Right lobe of liver (tissue), 6 donors: ENCODE data around the gene CTSH. TPM values are rescaled to one million over a fixed set of nuclear protein-coding genes. Genes with fewer than 3 reads are reported as not detected.

Source experiments
- ATAC-seq, 4 donors: fragments of 200-7000 bp; cut with Tn5 transposase; one replicate each; pipeline ENCODE4 v1.9.1; 2020; ENCODE audit warnings: mild to moderate bottlenecking in 4 of 4, moderate library complexity in 4 of 4
- DNase-seq, 3 donors: peaks; one replicate each; pipeline ENCODE4 v3.0.0-alpha.2; 2020
- H3K27ac ChIP-seq, 3 donors: fragments of 200-600 bp; one replicate each; pipeline ENCODE4 v1.8.0; 2022
- H3K27me3 ChIP-seq, 2 donors: fragments of 200-600 bp; one replicate each; pipeline ENCODE4 v1.8.0; 2022
- H3K36me3 ChIP-seq, 4 donors: fragments of 200-600 bp; sonication (generic) in 1 of 4; one replicate each; pipeline versions ENCODE4 v1.5.1 to v1.8.0; 2017 to 2022; ENCODE audit warnings: control low read depth in 1 of 4
- H3K4me1 ChIP-seq, 4 donors: fragments of 200-600 bp; sonication (generic) in 1 of 4; one replicate each; pipeline versions ENCODE4 v1.5.1 to v1.8.0; 2017 to 2022; ENCODE audit warnings: control low read depth in 1 of 4
- H3K4me3 ChIP-seq, 3 donors: fragments of 200-600 bp; one replicate each; pipeline ENCODE4 v1.8.0; 2022
- H3K9me3 ChIP-seq, 4 donors: fragments of 200-600 bp; sonication (generic) in 1 of 4; one replicate each; pipeline versions ENCODE4 v1.5.1 to v1.8.0; 2017 to 2022; ENCODE audit warnings: control low read depth in 1 of 4
- CTCF ChIP-seq, 4 donors: fragments of 200-600 bp in 3 of 4; fragments of 450-650 bp in 1 of 4; IDR thresholded peaks; one replicate each; pipeline versions ENCODE4 v1.5.1 to v1.8.0; 2016 to 2022; ENCODE audit warnings: antibody characterized with exemption in 4 of 4, mild to moderate bottlenecking in 2 of 4
- POLR2A ChIP-seq: fragments of 450-650 bp; IDR thresholded peaks from one replicate; pipeline ENCODE4 v1.6.1; 2017; ENCODE audit warnings: antibody characterized with exemption, mild to moderate bottlenecking
- WGBS: methylation state at CpG from one replicate; pipeline ENCODE4 v1.1.6; 2018; ENCODE audit warnings: low coverage, low lambda C conversion rate; ENCODE audit not compliant: insufficient coverage; ENCODE audit errors: missing lambda C conversion rate; 5-methylcytosine and 5-hydroxymethylcytosine counted together
- intact Hi-C, 2 donors: fragments of 100-400 bp; cut with DNase I; formaldehyde crosslinking; loops; one replicate each; pipeline versions ENCODE4 v1.11.2 to v1.14.1; 2022
- total RNA-seq, 6 experiments: library from RNA; depleted of rRNA in 2 of 6; stranded (reverse); fragments of >200 nt in 2 of 6; fragmentation: NEBNext Ultra II Directional in 3 of 6; extraction: Animal tissue kit (Norgen Biotek cat#: 25700) in 3 of 6; gene quantifications; one replicate each; pipeline versions ENCODE4 v1.1.0 to v1.2.4, GENCODE V29; 2016 to 2023
- donor health status: DM: no; HTN: yes; CAD: no.
- donor health status: DM: no; HTN: no; CAD: no.
- donor health status: DM: no; HTN: no; CAD: no.
- donor health status: DM: no; HTN: yes; CAD: no.
- donor health status: DM: no; HTN: yes; CAD: no.

CTSH gene
- total RNA-seq, 6 experiments from 2014 or later, result 32.0 to 183 (median 98.1) TPM

- no peaks in the 10 kb centered on the region for H3K9me3 ChIP-seq
- H3K4me3 ChIP-seq, result no peak overlapping the region
- H3K36me3 ChIP-seq, result no peaks in the 10 kb centered on the region
- 0% methylated on average over 2 of the region's 5 CpGs for WGBS
- TF ChIP-seq POLR2A (no peak), CTCF (IDR thresholded peaks at IDR 0.05) (no peak)
- ATAC-seq, result no peak
- intact Hi-C loops, result loop anchor here in 1 of 2 donors (10.0 kb wide), 1 partner anchor 59 kb away; no protein-coding TSS in a partner anchor
- H3K27me3 ChIP-seq, result no peaks in the 10 kb centered on the region
- peaks cover 0 to 15% (median 2%) of the 10 kb centered on the region in 4 donors for H3K4me1 ChIP-seq
- DNase-seq, result no peak
- no peak overlapping the region for H3K27ac ChIP-seq
Measured at GRCh38 chr15:78983146-78983918, 38.5 kb upstream of the CTSH start.

DNA sequence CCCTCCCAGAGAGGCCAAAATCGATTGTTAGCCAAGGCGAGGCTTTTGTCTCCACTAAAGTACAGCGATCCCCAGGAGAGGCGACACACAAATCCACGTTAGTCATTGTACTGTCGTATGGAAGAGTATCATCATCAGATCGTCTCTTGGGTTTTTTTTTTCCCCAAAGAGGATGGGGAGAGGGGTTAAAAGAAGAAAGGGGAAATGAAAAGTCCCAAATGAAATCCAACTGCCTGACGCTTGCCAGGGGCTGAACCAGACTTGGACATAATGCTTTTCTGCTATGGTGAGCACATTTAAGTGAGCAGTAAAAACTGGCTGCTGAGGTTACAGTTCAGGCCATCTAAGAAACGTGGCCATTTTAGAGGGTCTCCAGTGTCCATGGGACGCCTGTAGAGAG is 37.9 kb upstream of the CTSH start:
- no peaks in the 10 kb centered on the region for H3K27me3 ChIP-seq
- no peak overlapping the region for H3K27ac ChIP-seq
- H3K4me3 ChIP-seq, result no peak overlapping the region
- no peaks in the 10 kb centered on the region for H3K9me3 ChIP-seq
- no peak for ATAC-seq
- intact Hi-C loops, result loop anchor here in 1 of 2 donors (10.0 kb wide), 1 partner anchor 58 kb away; no protein-coding TSS in a partner anchor
- H3K36me3 ChIP-seq, result no peaks in the 10 kb centered on the region
- DNase-seq, result no peak
- TF ChIP-seq POLR2A (no peak), CTCF (IDR thresholded peaks at IDR 0.05) (no peak)
- H3K4me1 ChIP-seq, result peaks cover 0 to 15% (median 2%) of the 10 kb centered on the region in 4 donors
- 67% methylated on average over 7 of the region's 10 CpGs for WGBS

DNA sequence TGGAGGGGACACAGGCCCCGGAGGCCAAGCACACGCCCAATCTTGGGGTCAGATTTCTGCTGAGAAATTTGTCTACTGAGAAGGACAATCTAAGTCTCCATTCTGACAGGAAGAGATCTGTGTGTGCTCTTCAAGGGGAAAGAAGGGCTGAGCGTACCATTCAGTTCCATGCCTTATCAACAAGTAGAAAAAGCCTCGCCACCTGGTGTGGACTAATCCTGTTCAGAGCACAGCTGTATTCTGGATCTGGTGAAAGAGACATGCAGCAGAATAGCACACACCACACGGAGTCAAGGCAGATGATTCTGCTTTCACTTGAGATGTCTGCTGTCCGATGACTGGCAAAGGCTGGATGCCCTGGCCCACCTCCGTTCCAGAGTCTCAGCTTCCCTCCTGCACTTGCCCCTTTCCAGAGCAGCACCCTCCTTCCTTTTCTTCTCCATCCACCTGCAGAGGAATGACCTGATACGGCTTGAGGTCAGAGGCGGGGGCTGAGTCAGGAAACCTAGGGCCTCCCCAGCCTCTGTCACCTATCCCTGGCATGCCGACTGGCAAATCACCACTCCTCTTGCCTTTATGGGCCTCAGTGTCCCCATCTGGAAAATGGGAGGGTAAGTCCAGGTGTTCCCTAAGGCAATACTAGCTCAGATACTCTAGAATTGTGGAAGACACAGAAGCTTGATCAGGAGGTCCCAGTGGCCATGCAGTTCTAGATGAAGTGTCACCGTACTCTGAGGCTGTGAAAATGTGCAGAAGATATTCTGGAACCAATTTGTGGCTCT is 36.9 kb upstream of the CTSH start:
- Histone ChIP-seq H3K4me3 (no peak overlapping the region), H3K27me3 (no peaks in the 10 kb centered on the region), H3K36me3 (no peaks in the 10 kb centered on the region), H3K27ac (no peak overlapping the region), H3K4me1 (peaks cover 0 to 15% (median 2%) of the 10 kb centered on the region in 4 donors), H3K9me3 (no peaks in the 10 kb centered on the region)
- no peak for TF ChIP-seq POLR2A
- TF ChIP-seq CTCF (IDR thresholded peaks at IDR 0.05), result no peak
- DNase-seq (no peak), ATAC-seq (no peak)
- 86% methylated on average over 4 of the region's 11 CpGs for WGBS
- intact Hi-C loops, result loop anchor here in 1 of 2 donors (10.0 kb wide), 1 partner anchor 57 kb away; no protein-coding TSS in a partner anchor

- peak; percentile 77 to 86 (median 82) for ATAC-seq
- TF ChIP-seq CTCF (IDR thresholded peaks at IDR 0.05) (peak; percentile 71 to 85 (median 80)), POLR2A (no peak)
- Histone ChIP-seq H3K27ac (no peak overlapping the region), H3K27me3 (no peaks in the 10 kb centered on the region), H3K4me3 (no peak overlapping the region), H3K4me1 (peaks cover 0 to 5% (median 0%) of the 10 kb centered on the region in 4 donors), H3K36me3 (no peaks in the 10 kb centered on the region), H3K9me3 (no peaks in the 10 kb centered on the region)
- DNase-seq, result peak; percentile 56 to 85 (median 74)
- intact Hi-C loops, result loop anchor here (10.0 kb wide), 1 partner anchor 55 kb away; no protein-coding TSS in a partner anchor
- WGBS, result 62% methylated on average over 13 of the region's 17 CpGs
Measured at GRCh38 chr15:78979456-78980320, 34.8 kb upstream of the CTSH start.
